HCT116 (cell line): ENCODE results near the gene UFD1. TPM values are rescaled to one million over a fixed set of nuclear protein-coding genes. Genes with fewer than 3 reads are reported as not detected.

Source experiments
- ATAC-seq: fragments of 200-7000 bp; cut with Tn5 transposase; 2 replicates; pipeline ENCODE4 v1.9.1; 2020; ENCODE audit warnings: mild to moderate bottlenecking, moderate library complexity
- BruUV-seq: library from RNA; stranded (reverse); fragments of 400-500 nt; replicated peaks from 2 replicates; lab custom pipeline; 2021; lab: Mats Ljungman, UMichigan
- CTCF ChIA-PET: fragments of 300-600 bp; sonication (Branson Sonifier 250); formaldehyde crosslinking; loops from one replicate; lab custom pipeline; 2021; ENCODE audit warnings: antibody characterized with exemption; lab: Charles Lee
- POLR2A ChIA-PET: fragments of 300-600, 350-600 bp; sonication (Branson Sonifier 250); formaldehyde crosslinking; loops from one replicate; lab custom pipeline; 2021; ENCODE audit warnings: antibody characterized with exemption; lab: Charles Lee
- RAD21 ChIA-PET, 2 experiments: fragments of 300-600 bp; sonication (Branson Sonifier 250); formaldehyde crosslinking; loops; one replicate each; lab custom pipeline; 2023; ENCODE audit warnings: low total read pairs in 2 of 2; ENCODE audit not compliant: uncharacterized antibody in 2 of 2, unreplicated experiment in 2 of 2, low non-redundant PET in 1 of 2; lab: Charles Lee
- DNase-seq: peaks from one replicate; pipeline ENCODE4 v3.0.0-alpha.2; 2010; ENCODE audit warnings: low read depth, low spot score
- H2AFZ ChIP-seq: fragments of 200-600 bp; shearing (Covaris generic), sonication (generic); 2 replicates; pipeline ENCODE4 v1.6.1; 2017; ENCODE audit warnings: low read depth, mixed run types, mixed read lengths, antibody characterized with exemption, low read length; ENCODE audit not compliant: poor library complexity, severe bottlenecking
- H3K27ac ChIP-seq: 2 replicates; pipeline ENCODE4 v1.5.1; 2012; ENCODE audit warnings: low read depth, low read length
- H3K27me3 ChIP-seq: fragments of 200-600 bp; sonication (generic); 2 replicates; pipeline ENCODE4 v1.6.1; 2016; ENCODE audit warnings: mixed run types, low read length, mixed read lengths; ENCODE audit not compliant: insufficient read depth
- H3K36me3 ChIP-seq, 2 experiments: fragments of 200-500 bp in 1 of 2; fragments of 200-600 bp in 1 of 2; sonication (Bioruptor generic) in 1 of 2; sonication (generic) in 1 of 2; 2 replicates each; pipeline versions ENCODE4 v1.5.1 to v1.6.1; 2014 to 2016; ENCODE audit warnings: low read length in 2 of 2, inconsistent platforms in 1 of 2, mixed read lengths in 1 of 2, mixed run types in 1 of 2; ENCODE audit not compliant: insufficient read depth in 2 of 2, control insufficient read depth in 1 of 2
- H3K4me1 ChIP-seq, 2 experiments: fragments of 200-600 bp in 1 of 2; sonication (generic) in 1 of 2; 2 replicates each; pipeline versions ENCODE4 v1.5.1 to v1.6.1; 2012 to 2017; ENCODE audit warnings: low read length in 2 of 2, inconsistent platforms in 1 of 2, mild to moderate bottlenecking in 1 of 2, mixed read lengths in 1 of 2, mixed run types in 1 of 2, moderate library complexity in 1 of 2; ENCODE audit not compliant: insufficient read depth in 2 of 2, control insufficient read depth in 1 of 2
- H3K4me2 ChIP-seq: fragments of 200-600 bp; sonication (generic); 2 replicates; pipeline ENCODE4 v1.6.1; 2017; ENCODE audit warnings: mixed run types, low read length, mixed read lengths
- H3K4me3 ChIP-seq, 2 experiments: fragments of 200-600 bp in 1 of 2; sonication (generic) in 1 of 2; replicated peaks in 1 of 2; 2 replicates each; pipeline ENCODE4 v1.5.1; 2011 to 2016; ENCODE audit warnings: low read length in 2 of 2, control low read depth in 1 of 2, low read depth in 1 of 2, mild to moderate bottlenecking in 1 of 2, mixed read lengths in 1 of 2, mixed run types in 1 of 2
- H3K79me2 ChIP-seq: fragments of 200-600 bp; sonication (generic); 2 replicates; pipeline ENCODE4 v1.6.1; 2017; ENCODE audit warnings: mild to moderate bottlenecking, mixed run types, low read length, moderate library complexity, mixed read lengths; ENCODE audit not compliant: insufficient read depth
- H3K9ac ChIP-seq: fragments of 200-600 bp; sonication (generic); 2 replicates; pipeline ENCODE4 v1.6.1; 2016; ENCODE audit warnings: low read length, mixed read lengths
- H3K9me2 ChIP-seq: fragments of 200-600 bp; sonication (generic), shearing (Covaris generic); 2 replicates; pipeline ENCODE4 v1.6.1; 2017; ENCODE audit warnings: mixed run types, mild to moderate bottlenecking, moderate library complexity; ENCODE audit not compliant: insufficient read depth
- H3K9me3 ChIP-seq, 2 experiments: fragments of 200-500 bp in 1 of 2; fragments of 200-600 bp in 1 of 2; sonication (Bioruptor generic) in 1 of 2; sonication (generic) in 1 of 2; 2 replicates each; pipeline ENCODE4 v1.6.1; 2014 to 2017; ENCODE audit warnings: low read length in 2 of 2, mixed read lengths in 2 of 2, inconsistent platforms in 1 of 2, low read depth in 1 of 2, mild to moderate bottlenecking in 1 of 2, mixed run types in 1 of 2, moderate library complexity in 1 of 2; ENCODE audit not compliant: control insufficient read depth in 1 of 2, insufficient read depth in 1 of 2
- H4K20me1 ChIP-seq: fragments of 200-600 bp; sonication (generic), shearing (Covaris generic); 2 replicates; pipeline ENCODE4 v1.6.1; 2017; ENCODE audit warnings: mixed run types, mild to moderate bottlenecking, moderate library complexity; ENCODE audit not compliant: insufficient read depth
- CBX3 ChIP-seq: IDR thresholded peaks from 2 replicates; pipeline ENCODE4 v1.6.1; 2012; ENCODE audit warnings: low read depth
- EZH2phosphoT487 ChIP-seq: fragments of 200-600 bp; IDR thresholded peaks from 2 replicates; pipeline ENCODE4 v1.6.1; 2018; ENCODE audit warnings: antibody characterized with exemption, borderline replicate concordance
- JUND ChIP-seq: IDR thresholded peaks from 2 replicates; pipeline ENCODE4 v1.6.1; 2012
- POLR2A ChIP-seq: IDR thresholded peaks from 2 replicates; pipeline ENCODE4 v1.7.0; 2011; ENCODE audit warnings: borderline replicate concordance; ENCODE audit not compliant: insufficient read depth, insufficient read length; ENCODE audit errors: extremely low read depth
- SIN3A ChIP-seq: IDR thresholded peaks from 2 replicates; pipeline ENCODE4 v1.6.1; 2012; ENCODE audit warnings: low read depth
- YY1 ChIP-seq: IDR thresholded peaks from 2 replicates; pipeline ENCODE4 v1.6.1; 2011; ENCODE audit warnings: low read length, low read depth, moderate library complexity, mild to moderate bottlenecking; ENCODE audit not compliant: insufficient replicate concordance; ENCODE audit errors: extremely low read depth
- intact Hi-C: fragments of 100-400 bp; cut with micrococcal nuclease; formaldehyde crosslinking; loops from 2 replicates; pipeline ENCODE4 v1.10.0; 2022
- total RNA-seq: library from RNA; stranded (reverse); gene quantifications from one replicate; pipeline ENCODE4 v1.2.1, GENCODE V29; 2021; ENCODE audit not compliant: unreplicated experiment
- TF ChIP-seq, protein P1 (sequence below): IDR thresholded peaks from 2 replicates; pipeline ENCODE4 v1.6.1; 2011; ENCODE audit warnings: mild to moderate bottlenecking, low read length, moderate library complexity; ENCODE audit not compliant: insufficient replicate concordance; ENCODE audit errors: extremely low read depth

The UFD1 gene
- total RNA-seq, 1 experiment from 2014 or later: 97.5 TPM

GRCh38 chr22:19478901-19479354, at the start of gene UFD1 (continued):
- TF ChIP-seq, protein P1, sequence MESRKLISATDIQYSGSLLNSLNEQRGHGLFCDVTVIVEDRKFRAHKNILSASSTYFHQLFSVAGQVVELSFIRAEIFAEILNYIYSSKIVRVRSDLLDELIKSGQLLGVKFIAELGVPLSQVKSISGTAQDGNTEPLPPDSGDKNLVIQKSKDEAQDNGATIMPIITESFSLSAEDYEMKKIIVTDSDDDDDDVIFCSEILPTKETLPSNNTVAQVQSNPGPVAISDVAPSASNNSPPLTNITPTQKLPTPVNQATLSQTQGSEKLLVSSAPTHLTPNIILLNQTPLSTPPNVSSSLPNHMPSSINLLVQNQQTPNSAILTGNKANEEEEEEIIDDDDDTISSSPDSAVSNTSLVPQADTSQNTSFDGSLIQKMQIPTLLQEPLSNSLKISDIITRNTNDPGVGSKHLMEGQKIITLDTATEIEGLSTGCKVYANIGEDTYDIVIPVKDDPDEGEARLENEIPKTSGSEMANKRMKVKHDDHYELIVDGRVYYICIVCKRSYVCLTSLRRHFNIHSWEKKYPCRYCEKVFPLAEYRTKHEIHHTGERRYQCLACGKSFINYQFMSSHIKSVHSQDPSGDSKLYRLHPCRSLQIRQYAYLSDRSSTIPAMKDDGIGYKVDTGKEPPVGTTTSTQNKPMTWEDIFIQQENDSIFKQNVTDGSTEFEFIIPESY: no peak
- TF ChIP-seq EZH2phosphoT487: no peak
- TF ChIP-seq POLR2A: no peak
- TF ChIP-seq SIN3A: peak; percentile 58; the same call in 1 of the 2 replicates
- TF ChIP-seq, all 23 proteins: peak for 7

- no peaks in the 10 kb centered on the region for H3K79me2 ChIP-seq
- no peaks in the 10 kb centered on the region for H4K20me1 ChIP-seq
- no peaks in the 10 kb centered on the region for H3K36me3 ChIP-seq
- H3K9ac ChIP-seq: no peak overlapping the region
- no peak overlapping the region for H2AFZ ChIP-seq
- TF ChIP-seq, protein P1: no peak
- TF ChIP-seq YY1: no peak
- TF ChIP-seq JUND: no peak
- no peak for TF ChIP-seq CBX3
- CTCF ChIA-PET: no interaction called here
- DNase-seq: no peak
- intact Hi-C loops: no loop called here
- H3K9me3 ChIP-seq: no peaks in the 10 kb centered on the region
- H3K27me3 ChIP-seq: no peaks in the 10 kb centered on the region
- RAD21 ChIA-PET: no interaction called here
- H3K4me3 ChIP-seq: no peak overlapping the region
- no peak for ATAC-seq
- H3K4me1 ChIP-seq: peaks cover 0 to 5% of the 10 kb centered on the region in 2 experiments; a peak in 1 of 4 replicates
- no peak overlapping the region for H3K27ac ChIP-seq
- BruUV-seq: no TSS peak
- POLR2A ChIA-PET: no interaction called here
- H3K4me2 ChIP-seq: no peak overlapping the region
- no peaks in the 10 kb centered on the region for H3K9me2 ChIP-seq
Measured at GRCh38 chr22:19527861-19528417, 48.9 kb upstream of the UFD1 start.
